Esophagus muscularis mucosa (tissue), 4 donors: ENCODE measurements around the gene EML6.

Experiments used
- EP300 ChIP-seq: sonication (generic); formaldehyde crosslinking; IDR thresholded peaks from one replicate; pipeline ENCODE4 v1.6.1; 2017; ENCODE audit warnings: antibody characterized with exemption
- POLR2AphosphoS5 ChIP-seq, 2 donors: sonication (generic); formaldehyde crosslinking; IDR thresholded peaks; one replicate each; pipeline ENCODE4 v1.6.1; 2017; ENCODE audit warnings: antibody characterized with exemption in 2 of 2
- TF ChIP-seq, protein P1 (sequence below), 3 experiments: fragments of 200-600 bp in 2 of 3; fragments of 450-650 bp in 1 of 3; sonication (generic) in 2 of 3; IDR thresholded peaks; one replicate each; pipeline ENCODE4 v1.5.1; 2017 to 2019; ENCODE audit warnings: antibody characterized with exemption in 3 of 3, mild to moderate bottlenecking in 2 of 3, moderate library complexity in 1 of 3

DNA sequence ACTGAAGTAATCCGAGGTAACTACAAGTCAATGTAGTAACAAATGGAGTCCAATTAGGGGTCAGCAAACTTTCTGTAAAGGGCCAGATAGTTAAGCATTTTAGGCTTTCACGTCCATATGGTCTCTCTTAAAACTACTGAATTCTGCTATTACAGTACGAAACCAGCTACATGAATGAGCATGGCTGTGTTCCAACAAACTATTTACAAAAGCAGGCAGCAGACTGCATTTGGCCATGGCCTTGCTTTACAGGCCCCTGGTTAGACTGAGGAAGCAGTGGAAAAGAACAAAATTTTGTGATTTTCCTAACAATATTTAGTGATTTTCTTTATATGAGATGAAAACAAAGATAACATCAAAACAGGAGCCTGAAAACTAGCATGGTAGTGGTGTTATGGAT, 262.8 kb downstream of the EML6 start:
- TF ChIP-seq, protein P1, sequence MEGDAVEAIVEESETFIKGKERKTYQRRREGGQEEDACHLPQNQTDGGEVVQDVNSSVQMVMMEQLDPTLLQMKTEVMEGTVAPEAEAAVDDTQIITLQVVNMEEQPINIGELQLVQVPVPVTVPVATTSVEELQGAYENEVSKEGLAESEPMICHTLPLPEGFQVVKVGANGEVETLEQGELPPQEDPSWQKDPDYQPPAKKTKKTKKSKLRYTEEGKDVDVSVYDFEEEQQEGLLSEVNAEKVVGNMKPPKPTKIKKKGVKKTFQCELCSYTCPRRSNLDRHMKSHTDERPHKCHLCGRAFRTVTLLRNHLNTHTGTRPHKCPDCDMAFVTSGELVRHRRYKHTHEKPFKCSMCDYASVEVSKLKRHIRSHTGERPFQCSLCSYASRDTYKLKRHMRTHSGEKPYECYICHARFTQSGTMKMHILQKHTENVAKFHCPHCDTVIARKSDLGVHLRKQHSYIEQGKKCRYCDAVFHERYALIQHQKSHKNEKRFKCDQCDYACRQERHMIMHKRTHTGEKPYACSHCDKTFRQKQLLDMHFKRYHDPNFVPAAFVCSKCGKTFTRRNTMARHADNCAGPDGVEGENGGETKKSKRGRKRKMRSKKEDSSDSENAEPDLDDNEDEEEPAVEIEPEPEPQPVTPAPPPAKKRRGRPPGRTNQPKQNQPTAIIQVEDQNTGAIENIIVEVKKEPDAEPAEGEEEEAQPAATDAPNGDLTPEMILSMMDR (IDR thresholded peaks at IDR 0.05), result no peak
- TF ChIP-seq POLR2AphosphoS5 (IDR thresholded peaks at IDR 0.05), result no peak
- TF ChIP-seq EP300, result no peak
